Placental pericyte (primary cell): ENCODE measurements around the gene NFKBIB. TPM values are rescaled to one million over a fixed set of nuclear protein-coding genes. Genes with fewer than 3 reads are reported as not detected.

Source experiments
- total RNA-seq: library from RNA; depleted of rRNA; stranded (reverse); fragments of >200 nt; gene quantifications from 2 replicates; pipeline ENCODE4 v1.2.3, GENCODE V29; 2012

The NFKBIB gene
- total RNA-seq: 18.9 and 25.2 TPM in 2 replicates

DNA sequence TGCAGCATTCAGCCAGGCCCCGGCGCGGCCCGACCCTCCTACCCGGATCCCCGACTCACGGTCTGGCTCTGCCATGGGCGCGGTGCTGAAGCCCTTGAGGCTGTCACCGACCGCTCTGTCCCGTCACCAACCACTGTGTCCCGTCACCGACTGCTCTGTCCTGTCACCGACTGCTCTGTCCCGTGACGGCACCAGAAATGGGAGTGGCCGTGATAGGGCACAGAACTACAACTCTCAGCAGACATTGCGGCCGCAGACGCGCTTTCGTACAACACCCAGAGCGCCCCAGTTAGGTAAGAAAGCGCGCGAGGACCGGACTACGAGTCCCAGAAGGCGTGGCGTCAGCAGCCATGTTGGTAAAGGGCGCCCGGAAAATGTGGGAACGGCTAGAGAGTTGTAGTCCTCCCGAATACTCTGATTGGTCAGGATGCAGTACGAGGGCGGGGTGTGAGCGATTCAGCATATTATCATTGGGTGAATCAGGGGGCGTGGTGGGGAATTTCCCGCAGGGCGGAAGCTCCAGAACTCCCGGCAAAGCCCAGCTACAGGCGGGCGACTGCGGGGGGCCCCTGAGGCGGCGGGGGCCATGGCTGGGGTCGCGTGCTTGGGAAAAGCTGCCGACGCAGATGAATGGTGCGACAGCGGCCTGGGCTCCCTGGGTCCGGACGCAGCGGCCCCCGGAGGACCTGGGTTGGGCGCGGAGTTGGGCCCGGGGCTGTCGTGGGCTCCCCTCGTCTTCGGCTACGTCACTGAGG is at the start of gene NFKBIB, which contains the start of gene SIRT2:
NFKBIB (plus strand) TSS at position 523 of the 755 bp plus-strand sequence; CDS start at position 587, 64 bp downstream.
SIRT2 (minus strand) TSS at position 172 of the 755 bp plus-strand sequence; CDS start at position 75, 97 bp downstream.

DNA sequence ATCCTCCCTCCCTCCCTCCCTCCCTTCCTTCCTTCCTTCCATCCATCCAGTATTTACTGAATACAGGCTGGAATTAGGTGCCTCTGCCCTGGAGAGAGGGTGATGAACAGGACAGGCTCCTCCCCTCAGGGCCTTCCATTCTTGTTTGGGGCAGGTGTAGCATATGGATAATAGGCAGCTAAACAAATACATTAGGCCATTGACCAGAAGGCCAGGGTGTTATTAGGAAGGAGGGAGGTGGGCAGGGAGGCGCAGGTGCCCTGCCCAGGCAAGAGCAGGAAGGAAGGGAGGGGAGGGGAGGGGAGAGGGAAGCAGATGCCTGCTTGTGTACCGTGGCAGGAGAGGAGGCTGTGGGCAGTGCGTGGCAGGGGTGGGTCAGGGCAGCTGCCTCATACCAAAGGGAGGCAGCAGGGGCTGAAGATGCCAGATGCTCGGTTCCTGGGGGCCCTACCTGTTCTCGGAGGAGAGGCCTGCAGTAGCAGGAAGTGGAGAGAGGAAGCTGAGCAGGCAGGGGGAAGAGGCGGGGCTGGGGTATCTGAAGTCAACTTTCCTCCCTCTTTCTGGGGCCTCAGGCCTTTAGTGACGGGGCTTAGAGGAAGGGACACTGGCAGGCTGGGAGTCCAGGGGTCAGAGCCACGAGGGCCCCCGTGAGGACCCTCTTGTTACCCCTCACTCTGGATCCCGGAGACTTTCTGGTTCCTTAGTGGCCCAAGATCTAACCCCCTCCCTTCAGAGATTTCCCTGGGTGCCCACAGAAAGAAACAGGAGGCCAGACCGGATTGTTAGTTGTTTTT is 21.8 kb upstream of the NFKBIB start, which contains the start of gene RINL:
RINL (minus strand) TSS at position 495 of the 794 bp plus-strand sequence. CDS start 1,533 bp downstream, outside the sequence.

DNA sequence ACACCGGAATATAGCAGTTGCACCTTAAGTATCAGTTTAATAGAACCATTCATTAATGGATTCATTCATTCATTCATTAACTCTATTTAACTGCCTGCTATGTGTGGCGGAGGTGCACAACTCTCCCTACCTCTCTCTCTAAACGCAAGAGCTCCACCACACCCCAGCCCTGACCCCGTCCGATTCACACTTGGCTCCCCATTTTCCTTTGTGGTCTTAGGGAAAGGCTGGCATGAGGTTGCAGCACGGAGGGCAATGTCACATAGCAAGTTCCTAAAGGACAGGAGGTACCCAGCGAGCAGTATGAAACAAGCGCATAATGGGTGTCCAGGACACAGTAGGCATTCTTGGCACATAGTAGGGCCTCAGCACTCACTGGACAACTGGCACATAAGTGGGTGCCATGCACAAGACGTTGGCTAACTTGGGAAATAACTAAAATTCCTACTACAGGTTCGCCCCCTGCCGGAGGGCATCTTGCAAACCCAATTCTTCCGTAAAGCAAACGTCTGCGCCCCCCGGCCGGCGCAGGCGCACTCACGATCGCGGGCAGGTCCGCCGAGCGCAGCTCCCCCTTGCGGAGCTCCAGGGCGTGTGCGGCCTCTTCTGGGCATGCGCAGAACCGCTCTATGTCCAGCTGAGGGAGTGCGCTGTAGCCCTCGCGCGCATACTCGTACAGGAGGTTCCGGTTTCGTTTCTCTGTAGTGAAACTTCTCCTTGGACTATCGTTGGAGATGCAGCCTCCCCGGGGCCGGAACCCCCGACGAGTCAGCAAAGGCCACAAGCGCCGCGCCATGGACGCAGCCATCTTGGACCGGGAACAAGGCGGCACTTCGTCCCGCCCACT is 30.4 kb downstream of the NFKBIB start, which contains the start of gene SARS2:
SARS2 (minus strand) TSS at position 835 of the 847 bp plus-strand sequence; CDS start at position 808, 27 bp downstream.

GRCh38 chr19:38930776-38931520 is 31.2 kb downstream of the NFKBIB start, which contains the start of gene MRPS12:
TSS of gene MRPS12 (plus strand) at chr19:38930944. CDS start at chr19:38931295, 351 bp downstream.

Other genes with a start within 250 kb of the NFKBIB start
- 0.22 TPM in 1 of 2 replicates, not detected in the other for gene CAPN12, start 155.5 kb upstream of the NFKBIB start, total RNA-seq
- not detected in 2 replicates for gene LGALS7, start 126.5 kb upstream of the NFKBIB start, total RNA-seq
- not detected in 2 replicates for gene LGALS7B, start 110.8 kb upstream of the NFKBIB start, total RNA-seq
- not detected in 2 replicates for gene LGALS4, start 87.0 kb upstream of the NFKBIB start, total RNA-seq
- gene ECH1, start 68.2 kb upstream of the NFKBIB start, total RNA-seq: 21.8 and 57.1 TPM in 2 replicates
- gene HNRNPL, start 50.0 kb upstream of the NFKBIB start, total RNA-seq: 218 and 397 TPM in 2 replicates
- gene RINL, start 21.7 kb upstream of the NFKBIB start, total RNA-seq: 1.0 and 1.8 TPM in 2 replicates
- 59.0 and 63.7 TPM in 2 replicates for gene SIRT2, start 351 bp upstream of the NFKBIB start, total RNA-seq
- not detected in 2 replicates for gene CCER2, start 12.2 kb downstream of the NFKBIB start, total RNA-seq
- gene SARS2, start 30.8 kb downstream of the NFKBIB start, total RNA-seq: 22.5 and 29.3 TPM in 2 replicates
- gene MRPS12, start 31.0 kb downstream of the NFKBIB start, total RNA-seq: 24.9 and 39.2 TPM in 2 replicates
- 13.8 and 24.1 TPM in 2 replicates for gene FBXO17, start 75.8 kb downstream of the NFKBIB start, total RNA-seq
- 3.3 and 3.7 TPM in 2 replicates for gene FBXO27, start 132.6 kb downstream of the NFKBIB start, total RNA-seq
- gene ACP7, start 184.4 kb downstream of the NFKBIB start, total RNA-seq: not detected in 2 replicates
- 10.3 and 14.6 TPM in 2 replicates for gene PAK4, start 225.8 kb downstream of the NFKBIB start, total RNA-seq